HG02981 (cell line): ENCODE data around the gene DYNC1H1.

Experiments used
- ATAC-seq: cut with Tn5 transposase; IDR thresholded peaks from one replicate; pipeline ENCODE4 v1.9.1; 2021; ENCODE audit warnings: mild to moderate bottlenecking, moderate library complexity; ENCODE audit not compliant: unreplicated experiment

The DYNC1H1 gene

GRCh38 chr14:102086972-102087761, 122.8 kb downstream of the DYNC1H1 start, which contains the start of gene HSP90AA1:
TSS of gene HSP90AA1 (minus strand) at chr14:102087044. CDS start at chr14:102086378, 666 bp downstream.
- ATAC-seq: peak; percentile 72

- ATAC-seq: no peak
These were observed 123.3 kb downstream of the DYNC1H1 start for GRCh38 chr14:102087762-102088011.

GRCh38 chr14:102088012-102088792, 123.8 kb downstream of the DYNC1H1 start:
- ATAC-seq: no peak

- ATAC-seq: no peak
These were observed 125.4 kb downstream of the DYNC1H1 start for GRCh38 chr14:102089621-102090343.

GRCh38 chr14:102090713-102091112, 126.3 kb downstream of the DYNC1H1 start:
- ATAC-seq: no peak

GRCh38 chr14:102092806-102093205, 128.4 kb downstream of the DYNC1H1 start:
- no peak for ATAC-seq

GRCh38 chr14:102094101-102094500, 129.7 kb downstream of the DYNC1H1 start:
- no peak for ATAC-seq

- no peak for ATAC-seq
These were observed 131.0 kb downstream of the DYNC1H1 start for GRCh38 chr14:102095231-102095870.

GRCh38 chr14:102095871-102096568, 131.6 kb downstream of the DYNC1H1 start:
- ATAC-seq: no peak

GRCh38 chr14:102096569-102097188, 132.3 kb downstream of the DYNC1H1 start:
- no peak for ATAC-seq

- no peak for ATAC-seq
These were observed 133.2 kb downstream of the DYNC1H1 start for GRCh38 chr14:102097441-102098135.

GRCh38 chr14:102103062-102103695, 138.8 kb downstream of the DYNC1H1 start:
- ATAC-seq: no peak

- ATAC-seq: no peak
These were observed 141.0 kb downstream of the DYNC1H1 start for GRCh38 chr14:102105369-102105768.
